ENCODE data around the gene CPA1. TPM values are rescaled to one million over a fixed set of nuclear protein-coding genes. Genes with fewer than 3 reads are reported as not detected.

The CPA1 gene
- total RNA-seq, 2 donors from 2014 or later, result 35.4 TPM; not detected in 1

DNA sequence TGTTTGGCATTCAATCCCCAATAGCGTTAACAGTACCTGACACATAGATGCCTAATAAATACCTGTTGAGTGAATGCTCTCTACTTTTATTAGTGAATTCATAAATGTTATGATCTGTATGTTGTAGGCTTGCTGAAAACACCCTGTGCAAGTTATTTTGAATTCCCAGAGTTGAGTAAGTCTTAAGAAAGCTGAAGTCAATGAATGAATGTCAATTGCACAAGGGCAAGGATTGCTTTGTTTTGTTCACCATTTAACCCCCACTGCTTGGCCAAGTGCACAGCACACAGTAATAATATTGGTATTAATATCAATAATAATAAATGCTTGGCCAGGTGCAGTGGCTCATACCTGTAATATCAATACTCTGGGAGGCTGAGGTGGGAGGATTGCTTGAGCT is 10.2 kb downstream of the CPA1 start:
- intact Hi-C loops (cut with DNase I), result no loop called here
- Histone ChIP-seq H3K27me3 (no peaks in the 10 kb centered on the region), H3K9me3 (no peaks in the 10 kb centered on the region), H3K36me3 (no peaks in the 10 kb centered on the region), H3K4me1 (no peaks in the 10 kb centered on the region), H3K27ac (no peak overlapping the region), H3K9ac (ENCODE audit: low read depth in 2 of 2, low read length in 2 of 2) (no peak overlapping the region), H3K4me3 (no peak overlapping the region)
- no peak for DNase-seq
- TF ChIP-seq, protein P1, sequence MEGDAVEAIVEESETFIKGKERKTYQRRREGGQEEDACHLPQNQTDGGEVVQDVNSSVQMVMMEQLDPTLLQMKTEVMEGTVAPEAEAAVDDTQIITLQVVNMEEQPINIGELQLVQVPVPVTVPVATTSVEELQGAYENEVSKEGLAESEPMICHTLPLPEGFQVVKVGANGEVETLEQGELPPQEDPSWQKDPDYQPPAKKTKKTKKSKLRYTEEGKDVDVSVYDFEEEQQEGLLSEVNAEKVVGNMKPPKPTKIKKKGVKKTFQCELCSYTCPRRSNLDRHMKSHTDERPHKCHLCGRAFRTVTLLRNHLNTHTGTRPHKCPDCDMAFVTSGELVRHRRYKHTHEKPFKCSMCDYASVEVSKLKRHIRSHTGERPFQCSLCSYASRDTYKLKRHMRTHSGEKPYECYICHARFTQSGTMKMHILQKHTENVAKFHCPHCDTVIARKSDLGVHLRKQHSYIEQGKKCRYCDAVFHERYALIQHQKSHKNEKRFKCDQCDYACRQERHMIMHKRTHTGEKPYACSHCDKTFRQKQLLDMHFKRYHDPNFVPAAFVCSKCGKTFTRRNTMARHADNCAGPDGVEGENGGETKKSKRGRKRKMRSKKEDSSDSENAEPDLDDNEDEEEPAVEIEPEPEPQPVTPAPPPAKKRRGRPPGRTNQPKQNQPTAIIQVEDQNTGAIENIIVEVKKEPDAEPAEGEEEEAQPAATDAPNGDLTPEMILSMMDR (IDR thresholded peaks at IDR 0.05), result no peak

DNA sequence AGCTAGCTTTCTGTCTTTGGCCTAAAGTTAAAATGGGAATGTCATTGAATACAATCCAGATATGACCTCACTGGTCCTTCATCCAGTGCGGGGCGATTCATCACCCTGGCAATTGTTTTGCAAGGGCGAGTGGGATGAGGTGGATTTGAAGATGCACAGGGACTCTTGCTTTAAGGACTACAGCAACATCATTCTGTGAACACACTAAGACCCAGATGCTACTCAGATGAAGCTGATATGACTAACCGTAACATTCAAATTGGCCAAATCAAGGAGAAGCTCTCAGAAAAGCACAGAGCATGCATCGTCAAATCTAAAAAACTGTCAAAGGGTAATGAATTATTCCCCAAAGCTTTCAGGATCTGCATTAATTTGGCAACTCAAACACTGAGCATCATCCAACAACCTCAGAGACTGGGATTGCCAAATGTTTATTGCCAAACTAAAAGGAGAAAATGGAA is 12.8 kb downstream of the CPA1 start:
- no peaks in the 10 kb centered on the region for H3K27me3 ChIP-seq
- H3K36me3 ChIP-seq, result no peaks in the 10 kb centered on the region
- H3K9me3 ChIP-seq, result no peaks in the 10 kb centered on the region
- intact Hi-C loops (cut with DNase I), result no loop called here
- H3K4me3 ChIP-seq, result no peak overlapping the region
- TF ChIP-seq, protein P1 (IDR thresholded peaks at IDR 0.05), result no peak
- no peaks in the 10 kb centered on the region for H3K4me1 ChIP-seq
- no peak overlapping the region for H3K27ac ChIP-seq
- DNase-seq, result no peak
- H3K9ac ChIP-seq (ENCODE audit: low read depth in 2 of 2, low read length in 2 of 2), result no peak overlapping the region

DNA sequence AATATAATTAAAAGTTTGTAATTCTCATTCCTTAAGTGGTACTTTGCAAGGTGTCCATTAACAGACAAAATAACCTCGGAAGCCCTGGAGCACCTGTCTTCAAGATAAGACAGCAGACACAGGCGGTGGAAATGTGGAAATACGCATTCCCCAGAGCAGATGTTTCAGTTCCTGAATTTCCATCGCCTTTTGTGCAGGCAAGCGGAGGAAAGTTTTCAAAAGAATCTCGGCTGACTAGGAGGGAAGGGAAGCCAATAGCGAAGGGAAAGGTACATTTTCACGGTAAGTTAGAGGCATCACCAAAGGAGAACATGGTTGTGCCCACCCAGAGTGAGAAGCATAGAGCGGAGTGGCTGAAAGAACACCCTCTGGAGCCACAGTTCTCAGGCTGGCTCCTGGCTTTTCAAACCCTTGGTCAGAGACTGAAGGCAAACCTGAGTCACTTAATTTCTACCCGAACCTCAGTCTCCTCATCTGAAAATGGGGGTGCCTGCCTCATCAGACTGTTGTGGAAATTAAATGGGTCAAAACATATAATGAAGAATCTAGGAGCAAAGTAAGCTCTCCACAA is 13.6 kb downstream of the CPA1 start:
- no peak overlapping the region for H3K4me3 ChIP-seq
- H3K4me1 ChIP-seq, result no peaks in the 10 kb centered on the region
- H3K27ac ChIP-seq, result no peak overlapping the region
- H3K9me3 ChIP-seq, result no peaks in the 10 kb centered on the region
- DNase-seq, result no peak
- intact Hi-C loops (cut with DNase I), result no loop called here
- no peaks in the 10 kb centered on the region for H3K36me3 ChIP-seq
- TF ChIP-seq, protein P1 (IDR thresholded peaks at IDR 0.05), result no peak
- no peak overlapping the region for H3K9ac ChIP-seq (ENCODE audit: low read depth in 2 of 2, low read length in 2 of 2)
- H3K27me3 ChIP-seq, result no peaks in the 10 kb centered on the region

DNA sequence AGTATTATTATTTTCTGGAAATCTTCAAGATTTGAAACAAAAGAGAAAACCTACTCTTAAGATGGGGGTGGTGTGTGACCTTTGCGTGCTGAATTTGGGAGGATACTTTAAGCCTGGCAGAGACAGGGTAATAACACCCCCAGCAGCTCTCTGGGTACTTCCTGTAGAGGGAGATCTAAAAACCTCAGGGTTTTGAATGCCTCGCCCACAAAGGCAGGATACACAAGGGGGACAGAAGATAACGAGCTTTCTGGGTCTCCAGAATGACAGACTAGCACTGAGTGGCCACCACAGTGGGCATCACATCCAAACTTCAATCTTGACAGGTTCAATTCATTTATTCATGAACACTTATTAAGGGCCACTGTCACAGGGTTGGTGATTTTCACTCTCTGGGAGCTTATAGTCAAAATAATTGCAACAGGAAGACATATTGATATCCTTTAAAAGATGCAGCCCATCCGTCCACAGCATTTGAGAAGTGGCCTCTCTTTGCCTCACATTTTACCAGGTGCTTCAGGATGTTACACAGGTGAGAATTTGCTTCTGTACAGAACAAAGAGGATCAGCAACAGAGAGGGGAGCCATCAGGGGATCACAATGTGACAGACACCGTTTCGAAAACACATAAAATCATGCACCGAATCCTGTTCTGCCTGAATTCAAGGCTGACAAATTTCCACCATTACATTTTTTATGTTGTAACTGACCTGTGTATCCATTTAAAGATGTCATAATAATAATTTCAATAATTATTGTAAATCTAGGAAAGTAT is 14.3 kb downstream of the CPA1 start:
- Histone ChIP-seq H3K36me3 (no peaks in the 10 kb centered on the region), H3K27me3 (no peaks in the 10 kb centered on the region), H3K27ac (no peak overlapping the region), H3K9ac (ENCODE audit: low read depth in 2 of 2, low read length in 2 of 2) (no peak overlapping the region), H3K4me1 (no peaks in the 10 kb centered on the region), H3K4me3 (no peak overlapping the region), H3K9me3 (no peaks in the 10 kb centered on the region)
- DNase-seq, result no peak
- TF ChIP-seq, protein P1 (IDR thresholded peaks at IDR 0.05), result no peak
- intact Hi-C loops (cut with DNase I), result no loop called here

DNA sequence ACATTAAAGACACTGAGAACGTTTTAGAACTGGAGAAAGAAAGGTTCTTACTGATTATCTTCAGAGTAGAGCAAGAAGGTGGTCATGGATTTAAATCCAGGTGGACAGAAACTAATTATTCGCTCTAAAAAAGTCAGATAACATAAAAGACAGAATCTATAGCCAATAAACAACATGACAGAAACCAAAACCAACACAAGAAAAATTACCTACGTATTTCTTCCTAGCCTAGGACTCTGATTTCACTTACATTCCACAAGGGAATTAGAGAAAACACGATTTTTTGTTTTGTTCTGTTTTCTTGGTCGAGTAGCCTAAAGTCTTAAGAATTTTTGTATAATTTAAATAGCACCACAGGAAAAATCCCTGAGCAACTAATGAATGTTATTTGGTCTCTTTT is 15.1 kb downstream of the CPA1 start:
- Histone ChIP-seq H3K27me3 (no peaks in the 10 kb centered on the region), H3K9me3 (no peaks in the 10 kb centered on the region), H3K4me1 (no peaks in the 10 kb centered on the region), H3K4me3 (no peak overlapping the region), H3K9ac (ENCODE audit: low read depth in 2 of 2, low read length in 2 of 2) (no peak overlapping the region), H3K36me3 (no peaks in the 10 kb centered on the region), H3K27ac (no peak overlapping the region)
- TF ChIP-seq, protein P1 (IDR thresholded peaks at IDR 0.05), result no peak
- intact Hi-C loops (cut with DNase I), result no loop called here
- no peak for DNase-seq
